ENCODE results near the gene GEMIN8. TPM values are rescaled to one million over a fixed set of nuclear protein-coding genes. Genes with fewer than 3 reads are reported as not detected.

The GEMIN8 gene
- total RNA-seq, 1 donor from 2014 or later, result 17.4 TPM

GRCh38 chrX:14015294-14015693, 14.4 kb downstream of the GEMIN8 start:
- no peak for ATAC-seq

DNA sequence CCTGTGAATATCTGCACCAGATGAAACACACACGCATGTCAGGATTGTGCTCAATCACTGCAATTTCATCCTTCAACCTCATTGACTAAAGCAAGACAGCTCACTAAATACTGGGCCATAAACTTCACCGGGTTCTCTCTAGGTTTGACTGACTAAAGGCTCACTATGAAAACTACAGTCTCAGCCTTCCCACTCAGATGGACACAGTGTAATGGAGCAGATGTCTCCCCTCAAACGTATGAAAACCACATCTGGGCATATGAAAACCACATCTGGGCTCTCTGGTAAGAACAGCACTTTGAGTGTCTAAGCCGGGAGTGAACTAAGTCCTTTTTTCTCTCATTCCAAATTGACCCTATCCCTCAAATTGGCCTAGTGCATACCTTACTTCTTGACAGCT, 15.2 kb downstream of the GEMIN8 start:
- no peak for ATAC-seq

GRCh38 chrX:14013054-14013453, 16.6 kb downstream of the GEMIN8 start:
- no peak for ATAC-seq

DNA sequence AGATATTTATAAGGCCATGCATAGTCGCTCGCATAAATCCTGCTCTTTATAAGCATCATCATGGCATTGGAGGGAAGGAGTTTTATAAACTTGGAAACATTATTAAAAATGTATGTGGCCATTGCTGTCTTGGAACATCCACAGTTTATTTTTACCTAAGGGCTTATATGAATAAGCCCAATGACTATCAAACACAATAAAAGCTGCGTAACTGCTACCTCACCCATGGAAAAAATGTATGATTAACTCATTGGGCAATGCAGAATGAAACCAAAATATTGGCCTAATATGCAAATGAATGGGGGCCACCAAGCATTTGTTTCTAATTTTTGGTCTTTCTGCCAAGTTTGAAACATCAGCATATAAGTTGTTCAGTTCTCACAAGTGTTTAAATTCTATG, 19.1 kb downstream of the GEMIN8 start:
- peak; percentile 80 for ATAC-seq

GRCh38 chrX:14006540-14006939, 23.2 kb downstream of the GEMIN8 start:
- ATAC-seq, result no peak

DNA sequence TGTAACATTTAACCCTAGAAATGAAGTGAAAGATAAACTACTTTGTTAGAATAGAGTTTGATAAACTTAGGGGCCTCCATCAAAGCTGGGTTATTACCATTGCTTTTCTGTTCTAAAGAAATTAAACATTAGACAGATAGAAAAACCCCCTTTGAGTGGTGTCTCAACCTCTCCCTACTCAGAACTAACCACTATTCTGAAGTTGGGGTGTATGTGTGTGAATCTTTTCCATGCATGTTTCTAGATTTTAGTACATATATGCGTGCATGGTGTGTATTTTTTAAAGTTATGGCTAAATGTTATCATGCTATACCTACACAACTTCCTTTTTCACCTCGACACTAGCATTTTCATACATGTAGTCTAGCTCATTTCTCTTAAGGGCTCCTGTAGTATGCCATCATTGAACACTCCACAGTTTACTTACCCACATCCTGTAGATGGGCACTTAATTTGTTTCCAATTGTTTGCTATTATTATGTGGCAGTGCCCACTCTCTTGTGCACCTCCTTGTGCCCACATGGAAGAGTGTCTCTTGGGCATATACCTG, 25.7 kb downstream of the GEMIN8 start:
- no peak for ATAC-seq

DNA sequence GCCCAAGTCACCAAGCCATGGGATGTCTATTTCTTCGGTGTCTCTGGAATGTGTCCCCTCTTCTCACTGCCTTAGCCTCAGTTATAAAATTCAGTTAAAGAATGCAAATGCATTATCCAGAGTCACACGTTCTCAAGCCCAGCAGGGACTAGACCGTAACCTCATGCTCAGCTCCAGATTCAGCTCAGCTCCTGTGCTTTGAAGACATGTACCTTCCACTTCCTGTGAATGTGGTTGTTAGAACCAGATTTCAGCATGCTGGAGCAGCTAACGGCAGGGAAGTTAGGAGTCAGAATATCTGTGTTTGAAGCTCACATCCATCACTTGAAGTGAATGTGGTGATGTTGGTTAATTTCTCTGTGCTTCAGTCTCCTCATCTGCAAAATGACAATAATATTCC, 26.7 kb downstream of the GEMIN8 start:
- no peak for ATAC-seq

- ATAC-seq, result no peak
Measured at GRCh38 chrX:13996650-13997049, 33.0 kb downstream of the GEMIN8 start.

DNA sequence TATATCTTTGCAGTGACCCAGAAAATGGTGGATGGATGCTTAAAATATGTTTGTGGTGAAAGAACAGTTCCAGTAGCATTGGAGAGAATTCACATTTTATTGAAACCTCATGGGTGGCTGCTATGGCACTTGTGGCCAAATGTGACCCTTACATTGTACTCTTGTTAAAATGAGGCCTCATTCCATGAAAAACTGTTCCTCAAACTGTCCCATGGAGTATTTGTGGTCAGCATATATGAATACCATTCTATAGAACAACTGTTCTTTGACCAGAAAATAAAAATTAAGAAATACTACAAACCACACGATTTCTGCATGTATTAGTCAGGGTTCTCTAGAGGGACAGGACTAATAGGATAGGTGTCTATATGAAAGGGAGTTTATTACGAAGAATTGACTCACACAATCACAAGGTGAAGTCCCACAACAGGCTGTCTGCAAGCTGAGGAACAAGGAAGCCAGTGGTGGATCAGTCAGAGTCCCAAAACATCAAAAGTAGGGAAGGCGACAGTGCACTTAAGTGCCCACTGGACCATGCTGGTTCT, 35.1 kb downstream of the GEMIN8 start:
- ATAC-seq, result no peak

- no peak for ATAC-seq
Measured at GRCh38 chrX:13994104-13994503, 35.6 kb downstream of the GEMIN8 start.

DNA sequence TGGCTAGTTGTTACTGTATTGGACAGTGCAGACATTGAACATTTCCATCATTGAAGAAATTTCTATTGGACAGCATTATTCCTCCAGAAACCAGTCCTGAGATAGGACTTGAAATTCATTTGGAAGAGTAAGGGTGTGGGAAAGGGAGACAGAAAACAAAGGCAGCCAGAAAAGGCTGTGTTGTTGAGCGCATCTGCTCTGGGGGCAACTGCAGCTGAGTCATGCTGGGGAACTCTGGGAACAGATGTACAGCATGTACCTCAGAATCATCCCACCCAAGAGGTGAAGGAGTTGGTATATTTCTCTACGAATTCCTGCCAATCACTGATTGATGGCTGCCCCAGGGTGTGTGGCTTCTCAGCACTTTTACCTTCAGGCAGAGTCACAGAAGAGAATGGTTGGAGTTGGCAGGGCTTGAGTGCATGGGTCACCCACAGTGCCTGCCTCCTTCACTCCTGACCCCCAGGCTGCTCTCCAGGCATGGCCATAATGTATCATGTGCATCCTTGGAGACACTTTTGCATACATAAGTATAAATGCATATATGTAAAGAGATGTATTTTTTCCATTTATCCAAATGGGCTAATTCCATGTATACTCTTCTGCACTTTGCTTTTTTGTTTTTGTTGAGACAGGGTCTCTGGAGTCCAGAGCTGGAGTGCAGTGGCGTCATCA, 39.4 kb downstream of the GEMIN8 start:
- ATAC-seq, result no peak

DNA sequence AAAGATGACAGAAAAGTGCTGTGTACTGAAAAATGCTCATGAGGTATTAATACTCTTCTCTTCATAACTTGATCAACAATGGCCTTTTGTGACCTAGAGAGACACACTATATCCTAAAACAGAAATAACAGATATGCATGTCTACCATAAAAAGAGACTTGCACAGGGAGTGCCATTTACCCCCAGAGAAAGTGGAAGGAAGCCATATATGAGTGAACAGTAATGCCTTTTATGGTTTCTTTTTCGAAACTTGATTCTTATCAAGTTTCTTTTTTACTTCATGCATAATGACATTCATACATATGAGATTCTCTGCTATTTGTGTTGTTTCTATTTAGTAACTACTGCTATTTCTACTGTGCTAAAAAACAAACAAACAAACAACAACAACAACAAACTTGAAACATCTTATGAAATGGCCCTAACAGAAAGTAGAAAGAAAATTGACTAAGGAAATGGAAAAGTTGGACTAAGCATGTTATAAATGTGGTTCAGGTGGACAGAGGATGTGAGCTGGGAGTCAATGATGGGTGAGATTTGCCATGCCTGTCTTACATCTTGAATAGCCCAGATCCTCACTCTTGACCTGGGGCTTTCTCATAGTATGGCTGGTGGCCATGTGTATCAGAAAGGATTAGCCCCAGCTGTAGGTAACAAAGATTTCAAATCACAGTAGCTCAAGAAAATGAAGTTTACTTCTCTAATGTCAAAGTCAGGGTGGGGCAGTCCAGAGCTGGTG, 43.8 kb downstream of the GEMIN8 start:
- ATAC-seq, result no peak

GRCh38 chrX:13983734-13984133, 46.0 kb downstream of the GEMIN8 start:
- ATAC-seq, result no peak

GRCh38 chrX:13968198-13968597, 61.5 kb downstream of the GEMIN8 start:
- no peak for ATAC-seq

DNA sequence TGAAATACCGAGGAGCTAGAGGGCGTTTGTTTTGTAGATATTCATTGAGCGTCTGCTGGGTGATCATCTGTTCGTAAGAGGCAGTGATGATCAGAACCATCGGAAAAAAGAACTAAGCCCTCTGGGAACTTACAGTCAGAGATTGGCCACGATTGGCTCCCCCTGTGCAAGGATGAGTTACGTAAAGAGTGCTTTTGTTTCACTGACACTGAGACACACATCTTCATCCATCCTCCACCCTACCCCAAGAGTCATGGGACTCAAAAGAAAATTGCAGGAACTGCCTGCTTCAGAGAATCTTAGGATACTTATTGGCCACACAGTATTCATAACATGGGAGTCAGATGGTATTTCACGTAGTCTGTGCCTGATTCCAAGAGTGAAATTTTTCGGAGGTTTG, 62.1 kb downstream of the GEMIN8 start:
- no peak for ATAC-seq

GRCh38 chrX:13966793-13967125, 62.9 kb downstream of the GEMIN8 start:
- ATAC-seq, result no peak

GRCh38 chrX:13966071-13966792, 63.5 kb downstream of the GEMIN8 start:
- no peak for ATAC-seq

DNA sequence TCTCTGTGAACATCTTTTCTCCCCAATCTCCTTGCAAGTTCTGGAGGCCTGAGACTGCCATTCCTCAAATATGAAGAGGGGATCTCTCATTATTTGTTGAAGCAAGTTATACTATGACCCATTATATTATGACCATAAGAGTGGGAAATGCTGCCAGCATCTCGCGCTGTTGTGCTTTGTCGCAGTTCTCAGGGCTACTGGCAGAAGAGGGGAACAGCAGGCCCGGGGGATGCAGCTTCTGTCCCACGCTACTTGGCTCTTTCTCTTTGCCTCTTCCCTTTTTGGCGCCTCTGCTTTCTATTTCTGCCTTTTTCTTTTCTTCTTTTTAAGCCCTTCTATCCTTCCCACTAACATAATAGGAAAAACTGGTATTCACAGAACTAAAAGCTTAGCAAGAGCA, 64.2 kb downstream of the GEMIN8 start:
- ATAC-seq, result no peak

DNA sequence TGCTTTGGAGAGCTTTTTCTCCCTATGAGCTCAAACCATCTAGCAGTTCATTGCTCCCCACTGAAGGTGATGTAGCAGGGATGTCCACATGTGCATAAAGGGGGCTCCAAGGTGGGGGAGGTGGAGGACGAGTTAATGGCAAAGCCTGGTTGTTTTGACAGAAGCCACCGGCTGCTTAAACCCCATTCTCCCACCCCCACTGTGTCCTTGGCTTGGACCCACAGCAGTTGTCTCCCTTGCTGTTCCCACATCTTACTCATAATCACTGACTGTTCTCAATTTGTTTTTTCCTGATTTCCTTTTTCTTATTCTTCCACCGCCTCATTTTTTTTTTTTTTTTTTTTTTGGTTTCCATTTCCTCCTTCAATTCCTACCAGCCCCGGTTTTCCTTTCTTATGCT, 72.7 kb downstream of the GEMIN8 start:
- no peak for ATAC-seq

All from esophagus mucosa (tissue), 1 donor.